OCI-LY3 (cell line): ENCODE measurements around the gene LAIR1.

Experiments
- H2AFZ ChIP-seq: fragments of 200-600, 300-600 bp; shearing (Covaris generic); 2 replicates; pipeline ENCODE4 v1.6.0; 2014; ENCODE audit warnings: antibody characterized with exemption, low read depth, low read length
- H3K27ac ChIP-seq: fragments of 200-600, 300-600 bp; sonication (generic); 2 replicates; pipeline ENCODE4 v1.5.1; 2014; ENCODE audit warnings: mild to moderate bottlenecking, low read length, moderate library complexity, mixed read lengths
- H3K27me3 ChIP-seq: fragments of 200-600, 300-600 bp; sonication (generic); 2 replicates; pipeline ENCODE4 v1.6.1; 2014; ENCODE audit warnings: low read depth, low read length, mixed read lengths
- H3K36me3 ChIP-seq: fragments of 200-600, 300-600 bp; sonication (generic); replicated peaks from 2 replicates; pipeline ENCODE3; 2014; ENCODE audit warnings: low read depth, low read length, mixed read lengths
- H3K4me1 ChIP-seq: fragments of 300-600, 200-600 bp; sonication (generic); 2 replicates; pipeline ENCODE4 v1.6.1; 2014; ENCODE audit warnings: low read length, mixed read lengths
- H3K4me2 ChIP-seq: fragments of 200-600, 300-600 bp; sonication (generic); 2 replicates; pipeline ENCODE4 v1.6.1; 2014; ENCODE audit warnings: low read length, mixed read lengths
- H3K4me3 ChIP-seq: fragments of 300-600, 200-600 bp; sonication (generic); 2 replicates; pipeline ENCODE4 v1.5.1; 2014; ENCODE audit warnings: antibody characterized with exemption, mild to moderate bottlenecking, low read length, moderate library complexity
- H3K79me2 ChIP-seq: fragments of 300-600, 200-600 bp; shearing (Covaris generic); 2 replicates; pipeline ENCODE4 v1.6.1; 2014; ENCODE audit warnings: mild to moderate bottlenecking, low read length, mixed read lengths
- H3K9ac ChIP-seq: fragments of 300-600, 200-600 bp; shearing (Covaris generic); 2 replicates; pipeline ENCODE4 v1.6.0; 2014; ENCODE audit warnings: mild to moderate bottlenecking, low read length, moderate library complexity
- H3K9me3 ChIP-seq: fragments of 200-600, 300-600 bp; shearing (Covaris generic); 2 replicates; pipeline ENCODE4 v1.6.1; 2014; ENCODE audit warnings: low read length, mixed read lengths; ENCODE audit not compliant: insufficient read depth
- H4K20me1 ChIP-seq: fragments of 200-600, 300-600 bp; sonication (generic); 2 replicates; pipeline ENCODE4 v1.6.1; 2016; ENCODE audit warnings: low read length, mixed read lengths; ENCODE audit not compliant: insufficient read depth
- EZH2phosphoT487 ChIP-seq: fragments of 200-600 bp; shearing (Covaris generic); IDR thresholded peaks from 2 replicates; pipeline ENCODE4 v1.6.1; 2018; ENCODE audit warnings: antibody characterized with exemption, mixed run types, low read depth
- TF ChIP-seq, protein P1 (sequence below): fragments of 200-600, 300-600 bp; sonication (generic); IDR thresholded peaks from 2 replicates; pipeline ENCODE4 v1.5.1; 2014; ENCODE audit warnings: antibody characterized with exemption, low read length, low read depth

Gene LAIR1

DNA sequence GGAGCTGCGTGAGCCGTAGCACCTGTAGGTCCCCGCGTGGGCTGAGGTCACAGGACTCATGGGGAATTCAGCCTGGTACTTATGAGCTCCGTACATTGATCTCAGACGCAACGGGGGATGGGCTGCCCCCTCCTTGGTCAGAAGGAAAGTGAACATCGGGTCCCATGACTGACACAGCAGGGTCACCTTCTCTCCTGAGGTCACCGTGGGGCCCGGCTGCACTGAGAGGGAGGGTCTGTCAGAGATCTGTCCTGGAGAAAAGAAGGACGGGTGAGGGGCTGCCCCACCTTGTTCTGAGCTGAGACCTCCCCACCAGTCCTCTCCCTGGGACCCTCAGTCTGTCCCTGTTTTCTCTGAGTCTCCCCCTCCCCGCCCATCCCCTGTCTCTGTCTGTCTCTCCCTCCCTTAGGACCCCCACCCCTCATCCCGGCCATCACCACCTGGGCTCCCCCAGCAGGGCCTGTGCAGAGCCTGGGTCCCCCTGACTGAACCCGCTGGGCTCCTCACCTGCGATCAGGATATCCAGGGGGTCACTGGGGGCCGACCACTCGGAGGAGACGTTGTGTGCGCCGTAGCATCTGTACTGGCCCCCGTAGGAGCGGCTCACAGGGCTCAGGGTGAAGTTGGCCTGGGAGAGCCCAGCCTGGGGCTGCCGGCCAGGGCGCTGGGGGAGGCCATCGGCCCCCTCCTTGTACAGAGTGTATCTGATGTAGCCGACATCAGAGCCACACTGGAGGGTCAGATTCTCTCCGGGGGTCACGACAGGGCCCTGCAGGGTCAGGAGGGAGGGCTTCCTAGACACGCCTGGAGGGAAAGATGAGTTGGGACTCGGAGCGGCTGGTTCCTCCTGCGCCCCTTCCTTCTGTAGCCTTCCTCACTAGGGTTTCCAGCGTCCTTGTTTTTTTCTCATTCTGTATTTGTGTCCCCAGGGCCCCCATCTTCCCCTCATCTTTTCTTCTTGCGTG, 27.6 kb downstream of the LAIR1 start:
- no peak overlapping the region for H3K9ac ChIP-seq
- H3K27ac ChIP-seq: no peak overlapping the region
- no peak for TF ChIP-seq EZH2phosphoT487
- TF ChIP-seq, protein P1, sequence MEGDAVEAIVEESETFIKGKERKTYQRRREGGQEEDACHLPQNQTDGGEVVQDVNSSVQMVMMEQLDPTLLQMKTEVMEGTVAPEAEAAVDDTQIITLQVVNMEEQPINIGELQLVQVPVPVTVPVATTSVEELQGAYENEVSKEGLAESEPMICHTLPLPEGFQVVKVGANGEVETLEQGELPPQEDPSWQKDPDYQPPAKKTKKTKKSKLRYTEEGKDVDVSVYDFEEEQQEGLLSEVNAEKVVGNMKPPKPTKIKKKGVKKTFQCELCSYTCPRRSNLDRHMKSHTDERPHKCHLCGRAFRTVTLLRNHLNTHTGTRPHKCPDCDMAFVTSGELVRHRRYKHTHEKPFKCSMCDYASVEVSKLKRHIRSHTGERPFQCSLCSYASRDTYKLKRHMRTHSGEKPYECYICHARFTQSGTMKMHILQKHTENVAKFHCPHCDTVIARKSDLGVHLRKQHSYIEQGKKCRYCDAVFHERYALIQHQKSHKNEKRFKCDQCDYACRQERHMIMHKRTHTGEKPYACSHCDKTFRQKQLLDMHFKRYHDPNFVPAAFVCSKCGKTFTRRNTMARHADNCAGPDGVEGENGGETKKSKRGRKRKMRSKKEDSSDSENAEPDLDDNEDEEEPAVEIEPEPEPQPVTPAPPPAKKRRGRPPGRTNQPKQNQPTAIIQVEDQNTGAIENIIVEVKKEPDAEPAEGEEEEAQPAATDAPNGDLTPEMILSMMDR: no peak
- no peak overlapping the region for H3K4me2 ChIP-seq
- H3K27me3 ChIP-seq: peaks cover 72% of the 10 kb centered on the region
- peaks cover 30% of the 10 kb centered on the region for H3K4me1 ChIP-seq
- H3K4me3 ChIP-seq: no peak overlapping the region
- H3K79me2 ChIP-seq: no peaks in the 10 kb centered on the region
- no peaks in the 10 kb centered on the region for H3K36me3 ChIP-seq
- H2AFZ ChIP-seq: no peak overlapping the region
- H4K20me1 ChIP-seq: no peaks in the 10 kb centered on the region
- H3K9me3 ChIP-seq: no peaks in the 10 kb centered on the region

DNA sequence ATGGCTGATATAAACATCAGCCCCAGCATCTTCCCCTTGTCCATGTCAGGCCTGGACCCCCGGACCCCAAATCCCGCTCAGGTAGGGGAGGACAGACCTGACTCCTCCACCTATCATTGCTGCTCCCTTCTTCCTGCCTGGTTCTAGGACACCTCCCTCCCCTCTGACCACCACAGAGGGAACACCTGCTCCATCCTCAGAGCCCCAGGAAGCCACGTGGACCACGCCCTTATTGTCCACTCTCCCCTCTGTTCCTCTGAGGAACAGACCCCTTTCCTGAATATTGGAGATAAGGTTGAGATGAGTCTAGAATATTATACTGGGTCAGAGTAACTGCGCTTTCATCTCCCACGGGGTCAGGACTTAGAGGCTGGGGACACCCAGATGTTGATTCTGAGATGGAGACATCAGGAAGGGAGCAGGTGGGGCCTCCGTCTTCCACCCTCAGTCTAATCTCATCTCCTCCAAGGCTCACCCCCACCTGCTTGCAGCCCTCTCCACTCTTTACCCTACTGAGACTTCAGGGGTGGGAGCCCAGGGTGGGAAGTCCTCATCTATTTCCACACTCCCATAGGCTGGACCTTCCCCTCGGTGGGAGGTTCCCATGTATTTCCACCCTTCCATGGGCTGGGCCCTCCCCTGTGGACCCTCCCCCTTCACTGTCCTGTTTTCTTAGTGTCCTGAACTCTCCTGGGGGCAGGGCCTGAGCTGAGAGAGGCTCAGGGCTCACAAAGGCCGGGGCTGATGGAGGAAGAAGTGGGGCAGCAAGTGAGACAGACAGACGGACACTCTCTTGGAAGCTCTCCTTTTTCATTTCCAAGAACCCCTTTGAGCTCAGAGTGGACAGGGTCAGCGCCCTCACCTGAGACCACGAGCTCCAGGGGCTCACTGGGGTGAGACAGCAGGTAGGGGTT, 28.5 kb downstream of the LAIR1 start:
- H2AFZ ChIP-seq: no peak overlapping the region
- no peak overlapping the region for H3K4me2 ChIP-seq
- no peaks in the 10 kb centered on the region for H3K79me2 ChIP-seq
- no peaks in the 10 kb centered on the region for H3K36me3 ChIP-seq
- no peak for TF ChIP-seq EZH2phosphoT487
- TF ChIP-seq, protein P1: no peak
- peaks cover 30% of the 10 kb centered on the region for H3K4me1 ChIP-seq
- no peaks in the 10 kb centered on the region for H3K9me3 ChIP-seq
- no peak overlapping the region for H3K27ac ChIP-seq
- H3K9ac ChIP-seq: no peak overlapping the region
- H4K20me1 ChIP-seq: no peaks in the 10 kb centered on the region
- no peak overlapping the region for H3K4me3 ChIP-seq
- H3K27me3 ChIP-seq: peaks cover 66% of the 10 kb centered on the region

DNA sequence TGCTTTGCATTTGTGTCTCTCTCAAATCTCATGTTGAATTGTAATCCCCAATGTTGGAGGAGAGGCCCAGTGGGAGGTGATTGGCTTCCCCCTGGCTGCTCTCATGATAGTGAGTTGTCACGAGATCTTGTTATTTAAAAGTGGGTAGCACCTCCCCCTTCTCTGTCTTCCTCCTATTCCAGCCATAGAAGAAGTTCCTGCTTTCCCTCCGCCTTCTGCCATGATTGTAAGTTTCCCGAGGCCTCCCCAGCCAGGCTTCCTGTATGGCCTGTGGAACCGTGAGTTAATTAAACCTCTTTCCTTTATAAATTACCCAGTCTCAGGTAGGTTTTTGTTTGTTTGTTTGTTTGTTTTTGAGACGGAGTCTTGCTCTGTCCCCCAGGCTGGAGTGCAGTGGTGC, 29.6 kb downstream of the LAIR1 start:
- peaks cover 28% of the 10 kb centered on the region for H3K4me1 ChIP-seq
- H3K9me3 ChIP-seq: no peaks in the 10 kb centered on the region
- no peak overlapping the region for H3K4me2 ChIP-seq
- H3K27ac ChIP-seq: no peak overlapping the region
- no peak overlapping the region for H2AFZ ChIP-seq
- H3K27me3 ChIP-seq: peaks cover 56% of the 10 kb centered on the region
- H4K20me1 ChIP-seq: no peaks in the 10 kb centered on the region
- no peaks in the 10 kb centered on the region for H3K36me3 ChIP-seq
- H3K79me2 ChIP-seq: no peaks in the 10 kb centered on the region
- H3K4me3 ChIP-seq: no peak overlapping the region
- no peak for TF ChIP-seq EZH2phosphoT487
- TF ChIP-seq, protein P1: no peak
- no peak overlapping the region for H3K9ac ChIP-seq
